Peyer's patch (tissue), 4 donors: ENCODE results near the gene ZNF618. TPM values are rescaled to one million over a fixed set of nuclear protein-coding genes. Genes with fewer than 3 reads are reported as not detected.

Experiments
- DNase-seq, 3 donors: peaks; one replicate each; pipeline ENCODE4 v3.0.0-alpha.2; 2017 to 2019
- H3K27ac ChIP-seq, 4 donors: fragments of 200-600 bp; sonication (generic); one replicate each; pipeline ENCODE4 v1.5.1; 2016 to 2019
- H3K27me3 ChIP-seq, 2 donors: fragments of 200-600 bp; sonication (generic); one replicate each; pipeline ENCODE4 v1.5.1; 2019
- H3K36me3 ChIP-seq, 3 donors: fragments of 200-600 bp; sonication (generic); one replicate each; pipeline ENCODE4 v1.5.1; 2016 to 2019
- H3K4me1 ChIP-seq, 4 donors: fragments of 200-600 bp; sonication (generic); one replicate each; pipeline ENCODE4 v1.5.1; 2016 to 2019
- H3K4me3 ChIP-seq, 4 donors: fragments of 200-600 bp; sonication (generic); 1 replicate in 3 of 4; 2 replicates in 1 of 4; pipeline ENCODE4 v1.5.1; 2016 to 2019; ENCODE audit warnings: mild to moderate bottlenecking in 1 of 4
- H3K9me3 ChIP-seq, 4 donors: fragments of 200-600 bp; sonication (generic); one replicate each; pipeline ENCODE4 v1.5.1; 2016 to 2019; ENCODE audit warnings: mild to moderate bottlenecking in 1 of 4
- CTCF ChIP-seq, 6 experiments: fragments of 450-650 bp in 4 of 6; fragments of 200-600 bp in 2 of 6; sonication (generic) in 1 of 6; IDR thresholded peaks; one replicate each; pipeline ENCODE4 v1.5.1; 2017 to 2019; ENCODE audit warnings: antibody characterized with exemption in 6 of 6, mild to moderate bottlenecking in 3 of 6, moderate library complexity in 1 of 6
- POLR2A ChIP-seq, 2 donors: fragments of 450-650 bp; IDR thresholded peaks; one replicate each; pipeline ENCODE4 v1.5.1; 2017; ENCODE audit warnings: antibody characterized with exemption in 2 of 2, mild to moderate bottlenecking in 2 of 2, moderate library complexity in 2 of 2
- total RNA-seq, 4 donors: library from RNA; depleted of rRNA; stranded (reverse); fragments of >200 nt; gene quantifications; one replicate each; pipeline ENCODE4 v1.1.0, GENCODE V29; 2016

The ZNF618 gene
- total RNA-seq, 4 donors from 2014 or later = 2.8 to 26.4 (median 4.1) TPM

- Histone ChIP-seq H3K27ac (no peak overlapping the region), H3K27me3 (no peaks in the 10 kb centered on the region), H3K9me3 (no peaks in the 10 kb centered on the region), H3K4me3 (no peak overlapping the region), H3K4me1 (no peaks in the 10 kb centered on the region), H3K36me3 (no peaks in the 10 kb centered on the region)
- TF ChIP-seq POLR2A (IDR thresholded peaks at IDR 0.05) (no peak), CTCF (IDR thresholded peaks at IDR 0.05) (no peak)
- no peak for DNase-seq
Measured at GRCh38 chr9:113957821-113958341, 81.8 kb downstream of the ZNF618 start.

GRCh38 chr9:113958556-113958955, 82.4 kb downstream of the ZNF618 start:
- H3K27me3 ChIP-seq = no peaks in the 10 kb centered on the region
- TF ChIP-seq POLR2A (IDR thresholded peaks at IDR 0.05) = no peak
- TF ChIP-seq CTCF (IDR thresholded peaks at IDR 0.05) = no peak
- no peak for DNase-seq
- H3K4me1 ChIP-seq = no peaks in the 10 kb centered on the region
- no peaks in the 10 kb centered on the region for H3K36me3 ChIP-seq
- no peak overlapping the region for H3K27ac ChIP-seq
- no peaks in the 10 kb centered on the region for H3K9me3 ChIP-seq
- no peak overlapping the region for H3K4me3 ChIP-seq

GRCh38 chr9:113960768-113961167, 84.7 kb downstream of the ZNF618 start:
- no peak overlapping the region for H3K27ac ChIP-seq

GRCh38 chr9:113962396-113962795, 86.3 kb downstream of the ZNF618 start:
- no peak overlapping the region for H3K27ac ChIP-seq
- H3K36me3 ChIP-seq = no peaks in the 10 kb centered on the region
- H3K4me3 ChIP-seq = no peak overlapping the region
- H3K9me3 ChIP-seq = no peaks in the 10 kb centered on the region
- DNase-seq = no peak
- TF ChIP-seq CTCF (IDR thresholded peaks at IDR 0.05) = no peak
- no peak for TF ChIP-seq POLR2A (IDR thresholded peaks at IDR 0.05)
- peaks cover 0 to 15% (median 0%) of the 10 kb centered on the region in 4 donors for H3K4me1 ChIP-seq
- H3K27me3 ChIP-seq = no peaks in the 10 kb centered on the region

More at GRCh38 chr9:113960768-113961167, 84.7 kb downstream of the ZNF618 start:
- Histone ChIP-seq H3K4me3 (no peak overlapping the region), H3K27me3 (no peaks in the 10 kb centered on the region), H3K9me3 (no peaks in the 10 kb centered on the region), H3K36me3 (no peaks in the 10 kb centered on the region), H3K4me1 (peaks cover 0 to 2% (median 0%) of the 10 kb centered on the region in 4 donors)
- DNase-seq = no peak
- no peak for TF ChIP-seq CTCF (IDR thresholded peaks at IDR 0.05)
- no peak for TF ChIP-seq POLR2A (IDR thresholded peaks at IDR 0.05)

- peak in 1 of 3 donors; percentile 79 for DNase-seq
- Histone ChIP-seq H3K4me3 (no peak overlapping the region), H3K27ac (no peak overlapping the region)
Measured at GRCh38 chr9:113963017-113963620, 87.0 kb downstream of the ZNF618 start.

More at GRCh38 chr9:113963017-113963620, 87.0 kb downstream of the ZNF618 start:
- peaks cover 0 to 15% (median 0%) of the 10 kb centered on the region in 4 donors for H3K4me1 ChIP-seq
- H3K9me3 ChIP-seq = no peaks in the 10 kb centered on the region
- H3K36me3 ChIP-seq = no peaks in the 10 kb centered on the region
- no peaks in the 10 kb centered on the region for H3K27me3 ChIP-seq
- TF ChIP-seq CTCF (IDR thresholded peaks at IDR 0.05) = peak in 4 of 6 experiments; percentile 37 to 58 (median 50)
- no peak for TF ChIP-seq POLR2A (IDR thresholded peaks at IDR 0.05)
